K562 (cell line): ENCODE data around the gene ATRAID. TPM values are rescaled to one million over a fixed set of nuclear protein-coding genes. Genes with fewer than 3 reads are reported as not detected.

Source experiments
- ATAC-seq: fragments of 200-7000 bp; cut with Tn5 transposase; 3 replicates; pipeline ENCODE4 v1.9.1; 2020; ENCODE audit warnings: moderate library complexity
- BruUV-seq: library from RNA; stranded (reverse); fragments of 400-500 nt; replicated peaks from 2 replicates; lab custom pipeline; 2021; lab: Mats Ljungman, UMichigan
- CTCF ChIA-PET: fragments of 300-600 bp; formaldehyde crosslinking; extraction: SDS; loops from one replicate; lab custom pipeline; 2021; ENCODE audit warnings: low intra/inter-chr PET ratio; lab: Yijun Ruan, JAX
- POLR2A ChIA-PET: fragments of 300-600, 350-650 bp; sonication (Branson Sonifier 250); formaldehyde crosslinking; extraction: SDS; loops from one replicate; lab custom pipeline; 2021; ENCODE audit warnings: antibody characterized with exemption, inconsistent platforms; lab: Yijun Ruan, JAX
- DNase-seq, 4 experiments: peaks; one replicate each; pipeline versions ENCODE4 v3.0.0 to v3.0.0-alpha.2; 2011 to 2018; ENCODE audit warnings: low spot score in 3 of 4, mixed read lengths in 3 of 4; ENCODE audit errors: extremely low read depth in 1 of 4
- FAIRE-seq: peaks from 2 replicates; lab custom pipeline; 2011; peaks lifted over from hg19 to GRCh38; lab: Jason Lieb, UNC
- H2AFZ ChIP-seq: 2 replicates; pipeline ENCODE4 v1.6.0; 2011; ENCODE audit warnings: low read depth, low read length, control low read depth, inconsistent platforms
- H3K27ac ChIP-seq: fragments of 200-600 bp; 3 replicates; pipeline ENCODE4 v1.8.0; 2011; ENCODE audit warnings: low read depth, mild to moderate bottlenecking, control low read depth, inconsistent platforms, low read length, moderate library complexity, mixed read lengths; ENCODE audit errors: extremely low read depth
- H3K27me3 ChIP-seq, 2 experiments: fragments of 300-600 bp in 1 of 2; 2 replicates in 1 of 2; 3 replicates in 1 of 2; pipeline versions ENCODE4 v1.6.0 to v1.8.0; 2011; ENCODE audit warnings: inconsistent platforms in 2 of 2, low read length in 2 of 2, mild to moderate bottlenecking in 1 of 2, mixed read lengths in 1 of 2, moderate library complexity in 1 of 2; ENCODE audit not compliant: control insufficient read depth in 2 of 2, insufficient read depth in 2 of 2
- H3K36me3 ChIP-seq: fragments of 300-600 bp; 3 replicates; pipeline ENCODE4 v1.8.0; 2011; ENCODE audit warnings: mild to moderate bottlenecking, low read length, inconsistent platforms; ENCODE audit not compliant: control insufficient read depth, insufficient read depth
- H3K4me1 ChIP-seq, 2 experiments: fragments of 200-600 bp in 1 of 2; replicated peaks in 1 of 2; 2 replicates in 1 of 2; 3 replicates in 1 of 2; pipeline versions ENCODE4 v1.5.1 to v1.8.0; 2011; ENCODE audit warnings: inconsistent platforms in 2 of 2, low read length in 2 of 2, mild to moderate bottlenecking in 1 of 2, mixed read lengths in 1 of 2, moderate library complexity in 1 of 2; ENCODE audit not compliant: control insufficient read depth in 2 of 2, insufficient read depth in 2 of 2
- H3K4me2 ChIP-seq: 2 replicates; pipeline ENCODE4 v1.6.1; 2011; ENCODE audit warnings: low read length, control low read depth, inconsistent platforms, mixed read lengths; ENCODE audit not compliant: insufficient read depth
- H3K4me3 ChIP-seq: fragments of 200-600 bp; sonication (generic), shearing (Covaris generic); 2 replicates; pipeline ENCODE4 v1.5.1; 2016; ENCODE audit warnings: control low read depth, inconsistent platforms
- H3K79me2 ChIP-seq: fragments of 200-600 bp; 3 replicates; pipeline ENCODE4 v1.8.0; 2011; ENCODE audit warnings: low read length, inconsistent platforms; ENCODE audit not compliant: control insufficient read depth, insufficient read depth
- H3K9ac ChIP-seq, 2 experiments: 2 replicates each; pipeline versions ENCODE4 v1.6.0 to v1.6.1; 2011; ENCODE audit warnings: low read depth in 2 of 2, low read length in 2 of 2, control low read depth in 1 of 2, inconsistent platforms in 1 of 2, mild to moderate bottlenecking in 1 of 2, mixed read lengths in 1 of 2; ENCODE audit not compliant: insufficient read depth in 1 of 2
- H3K9me1 ChIP-seq: one replicate; pipeline ENCODE4 v1.6.0; 2011; ENCODE audit warnings: inconsistent platforms, mild to moderate bottlenecking, low read length, moderate library complexity; ENCODE audit not compliant: control insufficient read depth, insufficient read depth
- H3K9me3 ChIP-seq: replicated peaks from 2 replicates; pipeline ENCODE4 v1.5.1; 2011; ENCODE audit warnings: low read depth, low read length, inconsistent platforms; ENCODE audit not compliant: control insufficient read depth, insufficient read depth
- H4K20me1 ChIP-seq: replicated peaks from 2 replicates; pipeline ENCODE4 v1.6.1; 2011; ENCODE audit warnings: low read length, inconsistent platforms, mixed read lengths; ENCODE audit not compliant: control insufficient read depth, insufficient read depth
- ETV6 ChIP-seq, 3 experiments: fragments of 150-350 bp in 1 of 3; sonication (generic) in 1 of 3; formaldehyde crosslinking in 1 of 3; IDR thresholded peaks; 2 replicates each; pipeline versions ENCODE4 v1.6.1 to v1.8.0; 2014 to 2022; ENCODE audit warnings: borderline replicate concordance in 2 of 3, low read depth in 2 of 3, antibody characterized with exemption in 1 of 3, low read length in 1 of 3, mild to moderate bottlenecking in 1 of 3, missing genetic modification reagents in 1 of 3
- LCOR ChIP-seq: sonication (generic); formaldehyde crosslinking; IDR thresholded peaks from 2 replicates; pipeline ENCODE4 v1.8.0; 2022; ENCODE audit warnings: mild to moderate bottlenecking, missing genetic modification reagents
- SAP30 ChIP-seq: fragments of 200-600 bp; sonication (generic); IDR thresholded peaks from 2 replicates; pipeline ENCODE4 v1.6.1; 2012; ENCODE audit warnings: borderline replicate concordance, low read depth, mild to moderate bottlenecking, moderate library complexity, low read length, control low read depth, inconsistent platforms; ENCODE audit not compliant: insufficient read depth, poor library complexity, severe bottlenecking
- THRAP3 ChIP-seq: fragments of 450-650 bp; IDR thresholded peaks from 2 replicates; pipeline ENCODE4 v1.6.1; 2016; ENCODE audit warnings: mild to moderate bottlenecking, inconsistent platforms, borderline replicate concordance
- ZNF316 ChIP-seq: fragments of 450-650 bp; IDR thresholded peaks from 2 replicates; pipeline ENCODE4 v1.6.1; 2016
- ZNF764 ChIP-seq: fragments of 250-450 bp; sonication (Bioruptor Pico); IDR thresholded peaks from 2 replicates; pipeline ENCODE4 v1.4.0; 2020; ENCODE audit warnings: low read depth, mild to moderate bottlenecking, moderate library complexity
- WGBS: fragments of 100-300 bp; shearing (Covaris generic); methylation state at CpG from one replicate; pipeline ENCODE4 v1.1.6; 2016; ENCODE audit warnings: low coverage, mixed read lengths; ENCODE audit not compliant: insufficient coverage; ENCODE audit errors: missing lambda C conversion rate; 5-methylcytosine and 5-hydroxymethylcytosine counted together
- in situ Hi-C: fragments of 300-500 bp; cut with MboI; formaldehyde crosslinking; loops from 4 replicates; pipeline ENCODE4 v1.15.0; 2018; ENCODE audit warnings: inconsistent platforms, mixed read lengths
- intact Hi-C: fragments of 100-400 bp; cut with micrococcal nuclease; formaldehyde crosslinking; loops from 2 replicates; pipeline ENCODE4 v1.14.2; 2022
- polyA plus RNA-seq, 8 experiments: library from polyadenylated mRNA; depleted of rRNA in 4 of 8; stranded (reverse) in 5 of 8; unstranded in 3 of 8; fragments of >200 nt; fragmentation: Nextera tagmentation in 2 of 8; fragmentation: Illumina TruSeq in 1 of 8; extraction: Ambion mirVana in 2 of 8; extraction: Trizol in 1 of 8; gene quantifications; 2 replicates each; pipeline versions ENCODE4 v1.2.1 to v1.2.3, GENCODE V29; 2011 to 2014; ENCODE audit warnings: inconsistent platforms in 1 of 8, missing spikeins in 1 of 8
- total RNA-seq, 7 experiments: library from RNA; depleted of rRNA in 6 of 7; stranded (reverse); fragments of >200 nt in 6 of 7; fragmentation: Illumina TruSeq in 2 of 7; extraction: Trizol in 2 of 7; gene quantifications; 2 replicates each; pipeline versions ENCODE4 v1.2.1 to v1.2.3, GENCODE V29; 2011 to 2021; ENCODE audit warnings: low replicate concordance in 1 of 7
- TF ChIP-seq, protein P1 (sequence below): sonication (generic); formaldehyde crosslinking; IDR thresholded peaks from 2 replicates; pipeline ENCODE4 v1.8.0; 2023; ENCODE audit warnings: missing genetic modification reagents, mild to moderate bottlenecking, borderline replicate concordance
- TF ChIP-seq, protein P2 (sequence below): sonication (generic); formaldehyde crosslinking; IDR thresholded peaks from 2 replicates; pipeline ENCODE4 v1.8.0; 2022; ENCODE audit warnings: missing genetic modification reagents, mild to moderate bottlenecking, borderline replicate concordance
- TF ChIP-seq, protein P3 (sequence below), 3 experiments: fragments of 200-800 bp in 1 of 3; sonication (Bioruptor generic) in 1 of 3; sonication (generic) in 1 of 3; formaldehyde crosslinking in 1 of 3; IDR thresholded peaks; 2 replicates each; pipeline versions ENCODE4 v1.6.1 to v1.8.0; 2016 to 2022; ENCODE audit warnings: mild to moderate bottlenecking in 2 of 3, missing compliant biosample characterization in 2 of 3, missing genetic modification characterization in 2 of 3, missing genetic modification reagents in 1 of 3

Gene ATRAID
- total and polyA plus RNA-seq, 9 of the 15 experiments (the other 6 are each of a cell fraction or from before 2014, with no cell fraction given): 70.2 to 187 (median 108) TPM

DNA sequence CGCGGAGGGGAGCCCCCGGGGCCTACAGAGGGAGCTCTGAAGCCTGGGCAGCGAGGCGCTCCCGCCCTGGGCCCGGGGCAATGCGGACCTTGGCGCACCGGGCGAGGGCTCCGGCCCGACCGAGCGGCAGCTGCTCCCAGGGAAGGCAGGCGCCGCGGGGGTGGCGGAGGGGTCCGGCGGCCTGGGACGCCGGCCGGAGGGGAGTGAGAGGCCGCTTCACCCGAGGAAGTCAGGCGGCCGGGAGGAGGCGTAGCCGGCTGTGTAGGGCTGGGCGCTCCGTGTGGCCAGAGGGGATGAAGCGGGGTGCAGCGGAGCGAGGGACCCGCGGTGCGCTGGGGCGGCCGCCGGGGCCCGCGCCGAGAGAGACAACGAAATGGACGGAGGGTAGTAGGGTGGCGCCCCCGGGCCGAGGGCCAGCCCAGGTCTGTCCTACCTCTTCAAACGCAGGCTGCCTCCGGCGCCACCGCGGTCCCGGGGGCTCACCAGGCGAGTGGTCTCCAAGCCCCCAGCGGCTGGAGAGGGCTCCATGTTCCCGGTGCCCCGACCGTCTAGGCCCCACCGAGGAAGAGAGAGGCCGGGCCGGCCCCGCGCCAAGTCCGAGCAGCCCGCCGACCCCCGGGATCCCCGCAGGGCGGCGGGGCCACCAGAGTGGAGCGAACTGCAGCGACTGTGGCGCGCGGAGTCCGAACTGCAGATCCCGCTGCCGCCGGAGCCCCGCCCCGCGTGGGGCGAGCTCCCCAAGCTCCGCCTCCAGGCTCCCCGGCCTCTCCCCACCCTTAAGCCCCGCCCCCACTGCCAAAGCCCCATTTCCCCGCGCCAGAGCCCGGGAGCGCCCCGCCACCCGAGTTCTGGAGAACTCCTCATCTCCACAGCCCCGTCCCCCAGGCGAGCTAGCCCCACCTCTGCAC lies 50.8 kb downstream of the ATRAID start, which contains the start of gene SLC30A3:
Gene SLC30A3 (minus strand): TSS at position 669 of the 908 bp plus-strand sequence. CDS start 141 bp downstream, at position 528.
- FAIRE-seq (peak; percentile 37), DNase-seq (peak; percentile 81 to 99 (median 96)), ATAC-seq (peak; percentile 94)
- Histone ChIP-seq H3K9me1 (no peaks in the 10 kb centered on the region), H3K4me2 (peak within 1 kb of the TSS; percentile 76), H3K79me2 (no peaks in the 10 kb centered on the region), H3K36me3 (no peaks in the 10 kb centered on the region), H3K4me3 (peak within 1 kb of the TSS; percentile 53), H2AFZ (peak within 1 kb of the TSS; percentile 91), H3K27me3 (peaks cover 31 to 43% of the 10 kb centered on the region in 2 experiments; a peak in 4 of 5 replicates), H4K20me1 (no peaks in the 10 kb centered on the region; the same call in 1 of the 2 replicates), H3K9me3 (no peaks in the 10 kb centered on the region; the same call in 1 of the 2 replicates), H3K9ac (peak within 1 kb of the TSS; percentile 46 to 92; a peak in 3 of 4 replicates), H3K27ac (no peak within 1 kb of the TSS), H3K4me1 (peaks cover 0 to 42% of the 10 kb centered on the region in 2 experiments; a peak in 3 of 5 replicates)
- in situ Hi-C loops (no loop called here), intact Hi-C loops (no loop called here)
- WGBS: 2% methylated on average over 46 of the region's 96 CpGs
- ChIA-PET CTCF (interaction anchor here (1.4 kb wide), 1 partner anchor 17 kb away, joined by 5 read pairs; no protein-coding TSS in a partner anchor), POLR2A (no interaction called here)
- BruUV-seq: no TSS peak
- TF ChIP-seq THRAP3 (no peak), ZNF316 (no peak), SAP30 (no peak), ZNF764 (CRISPR knock-in tag) (no peak), LCOR (CRISPR knock-in tag) (no peak), ETV6 (IDR thresholded peaks at IDR 0.05; ENCODE audit: borderline replicate concordance in 1 of 2, low read depth in 2 of 2, low read length in 1 of 2) (no peak), ETV6 (CRISPR knock-in tag; IDR thresholded peaks at IDR 0.05; ENCODE audit: borderline replicate concordance) (no peak)
- TF ChIP-seq, protein P1, sequence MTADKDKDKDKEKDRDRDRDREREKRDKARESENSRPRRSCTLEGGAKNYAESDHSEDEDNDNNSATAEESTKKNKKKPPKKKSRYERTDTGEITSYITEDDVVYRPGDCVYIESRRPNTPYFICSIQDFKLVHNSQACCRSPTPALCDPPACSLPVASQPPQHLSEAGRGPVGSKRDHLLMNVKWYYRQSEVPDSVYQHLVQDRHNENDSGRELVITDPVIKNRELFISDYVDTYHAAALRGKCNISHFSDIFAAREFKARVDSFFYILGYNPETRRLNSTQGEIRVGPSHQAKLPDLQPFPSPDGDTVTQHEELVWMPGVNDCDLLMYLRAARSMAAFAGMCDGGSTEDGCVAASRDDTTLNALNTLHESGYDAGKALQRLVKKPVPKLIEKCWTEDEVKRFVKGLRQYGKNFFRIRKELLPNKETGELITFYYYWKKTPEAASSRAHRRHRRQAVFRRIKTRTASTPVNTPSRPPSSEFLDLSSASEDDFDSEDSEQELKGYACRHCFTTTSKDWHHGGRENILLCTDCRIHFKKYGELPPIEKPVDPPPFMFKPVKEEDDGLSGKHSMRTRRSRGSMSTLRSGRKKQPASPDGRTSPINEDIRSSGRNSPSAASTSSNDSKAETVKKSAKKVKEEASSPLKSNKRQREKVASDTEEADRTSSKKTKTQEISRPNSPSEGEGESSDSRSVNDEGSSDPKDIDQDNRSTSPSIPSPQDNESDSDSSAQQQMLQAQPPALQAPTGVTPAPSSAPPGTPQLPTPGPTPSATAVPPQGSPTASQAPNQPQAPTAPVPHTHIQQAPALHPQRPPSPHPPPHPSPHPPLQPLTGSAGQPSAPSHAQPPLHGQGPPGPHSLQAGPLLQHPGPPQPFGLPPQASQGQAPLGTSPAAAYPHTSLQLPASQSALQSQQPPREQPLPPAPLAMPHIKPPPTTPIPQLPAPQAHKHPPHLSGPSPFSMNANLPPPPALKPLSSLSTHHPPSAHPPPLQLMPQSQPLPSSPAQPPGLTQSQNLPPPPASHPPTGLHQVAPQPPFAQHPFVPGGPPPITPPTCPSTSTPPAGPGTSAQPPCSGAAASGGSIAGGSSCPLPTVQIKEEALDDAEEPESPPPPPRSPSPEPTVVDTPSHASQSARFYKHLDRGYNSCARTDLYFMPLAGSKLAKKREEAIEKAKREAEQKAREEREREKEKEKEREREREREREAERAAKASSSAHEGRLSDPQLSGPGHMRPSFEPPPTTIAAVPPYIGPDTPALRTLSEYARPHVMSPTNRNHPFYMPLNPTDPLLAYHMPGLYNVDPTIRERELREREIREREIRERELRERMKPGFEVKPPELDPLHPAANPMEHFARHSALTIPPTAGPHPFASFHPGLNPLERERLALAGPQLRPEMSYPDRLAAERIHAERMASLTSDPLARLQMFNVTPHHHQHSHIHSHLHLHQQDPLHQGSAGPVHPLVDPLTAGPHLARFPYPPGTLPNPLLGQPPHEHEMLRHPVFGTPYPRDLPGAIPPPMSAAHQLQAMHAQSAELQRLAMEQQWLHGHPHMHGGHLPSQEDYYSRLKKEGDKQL (CRISPR knock-in tag): no peak
- TF ChIP-seq, protein P2, sequence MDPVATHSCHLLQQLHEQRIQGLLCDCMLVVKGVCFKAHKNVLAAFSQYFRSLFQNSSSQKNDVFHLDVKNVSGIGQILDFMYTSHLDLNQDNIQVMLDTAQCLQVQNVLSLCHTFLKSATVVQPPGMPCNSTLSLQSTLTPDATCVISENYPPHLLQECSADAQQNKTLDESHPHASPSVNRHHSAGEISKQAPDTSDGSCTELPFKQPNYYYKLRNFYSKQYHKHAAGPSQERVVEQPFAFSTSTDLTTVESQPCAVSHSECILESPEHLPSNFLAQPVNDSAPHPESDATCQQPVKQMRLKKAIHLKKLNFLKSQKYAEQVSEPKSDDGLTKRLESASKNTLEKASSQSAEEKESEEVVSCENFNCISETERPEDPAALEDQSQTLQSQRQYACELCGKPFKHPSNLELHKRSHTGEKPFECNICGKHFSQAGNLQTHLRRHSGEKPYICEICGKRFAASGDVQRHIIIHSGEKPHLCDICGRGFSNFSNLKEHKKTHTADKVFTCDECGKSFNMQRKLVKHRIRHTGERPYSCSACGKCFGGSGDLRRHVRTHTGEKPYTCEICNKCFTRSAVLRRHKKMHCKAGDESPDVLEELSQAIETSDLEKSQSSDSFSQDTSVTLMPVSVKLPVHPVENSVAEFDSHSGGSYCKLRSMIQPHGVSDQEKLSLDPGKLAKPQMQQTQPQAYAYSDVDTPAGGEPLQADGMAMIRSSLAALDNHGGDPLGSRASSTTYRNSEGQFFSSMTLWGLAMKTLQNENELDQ (CRISPR knock-in tag): no peak
- TF ChIP-seq, protein P3, sequence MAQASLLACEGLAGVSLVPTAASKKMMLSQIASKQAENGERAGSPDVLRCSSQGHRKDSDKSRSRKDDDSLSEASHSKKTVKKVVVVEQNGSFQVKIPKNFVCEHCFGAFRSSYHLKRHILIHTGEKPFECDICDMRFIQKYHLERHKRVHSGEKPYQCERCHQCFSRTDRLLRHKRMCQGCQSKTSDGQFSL (CRISPR knock-in tag; IDR thresholded peaks at IDR 0.05): no peak
- TF ChIP-seq, protein P3 (tag; IDR thresholded peaks at IDR 0.05): no peak
